Liver (tissue), 3 donors: Measurements from ENCODE around the gene RBM48.

Source experiments
- ATF3 ChIP-seq: IDR thresholded peaks from 2 replicates; pipeline ENCODE4 v1.6.1; 2016; ENCODE audit warnings: antibody characterized with exemption
- CTCF ChIP-seq: fragments of 150-350 bp; IDR thresholded peaks from 2 replicates; pipeline ENCODE4 v1.5.1; 2017; ENCODE audit warnings: improper control_type of control experiment, low read depth, low read length; ENCODE audit not compliant: missing input control
- FOXA1 ChIP-seq: IDR thresholded peaks from 2 replicates; pipeline ENCODE4 v1.6.1; 2016; ENCODE audit warnings: antibody characterized with exemption
- GABPA ChIP-seq, 2 donors: IDR thresholded peaks in 1 of 2; conservative IDR thresholded peaks in 1 of 2; 2 replicates each; pipeline ENCODE4 v1.6.1; 2016; ENCODE audit warnings: antibody characterized with exemption in 2 of 2, mild to moderate bottlenecking in 1 of 2, moderate library complexity in 1 of 2
- JUND ChIP-seq, 2 donors: IDR thresholded peaks; 2 replicates each; pipeline ENCODE4 v1.6.1; 2016; ENCODE audit warnings: antibody characterized with exemption in 2 of 2
- MAX ChIP-seq: IDR thresholded peaks from 2 replicates; pipeline ENCODE4 v1.6.1; 2016; ENCODE audit warnings: antibody characterized with exemption
- RAD21 ChIP-seq, 2 donors: IDR thresholded peaks; 2 replicates each; pipeline ENCODE4 v1.6.1; 2016; ENCODE audit warnings: antibody characterized with exemption in 2 of 2, mild to moderate bottlenecking in 2 of 2
- REST ChIP-seq: IDR thresholded peaks from 2 replicates; pipeline ENCODE4 v1.6.1; 2016; ENCODE audit warnings: antibody characterized with exemption, mild to moderate bottlenecking
- TAF1 ChIP-seq: conservative IDR thresholded peaks from 2 replicates; pipeline ENCODE4 v1.6.1; 2016; ENCODE audit warnings: antibody characterized with exemption, mild to moderate bottlenecking
- YY1 ChIP-seq: IDR thresholded peaks from 2 replicates; pipeline ENCODE4 v1.6.1; 2016; ENCODE audit warnings: antibody characterized with exemption, mild to moderate bottlenecking
- donor health status: healthy.
- donor health status: healthy.

- TF ChIP-seq CTCF (no peak), MAX (no peak), GABPA (IDR thresholded peaks at IDR 0.05 in 1 of 2, conservative IDR thresholded peaks at IDR 0.05 in 1 of 2) (no peak), TAF1 (no peak), RAD21 (IDR thresholded peaks at IDR 0.05) (no peak), JUND (IDR thresholded peaks at IDR 0.05) (no peak), YY1 (no peak), FOXA1 (no peak), REST (no peak), ATF3 (no peak)
Observed at GRCh38 chr7:92557249-92557648, 28.7 kb downstream of the RBM48 start.
